Mucosa of stomach (tissue), 1 donor: ENCODE data around the gene DRC3.
"Not testable (repeated sequence)": the region's sequence is repeated elsewhere in the genome, so short reads cannot be mapped to it uniquely, and the experiment has no call there.

Experiments
- H3K27me3 ChIP-seq: one replicate; pipeline ENCODE4 v1.7.0; 2013; ENCODE audit warnings: mild to moderate bottlenecking, low read length; ENCODE audit not compliant: control insufficient read depth, insufficient read depth
- H3K36me3 ChIP-seq: one replicate; pipeline ENCODE4 v1.7.0; 2013; ENCODE audit warnings: low read length; ENCODE audit not compliant: control insufficient read depth, insufficient read depth
- H3K4me1 ChIP-seq: one replicate; pipeline ENCODE4 v1.7.0; 2013; ENCODE audit warnings: mild to moderate bottlenecking, low read length; ENCODE audit not compliant: control insufficient read depth, insufficient read depth
- H3K4me3 ChIP-seq: one replicate; pipeline ENCODE4 v1.7.0; 2013; ENCODE audit warnings: low read length
- H3K9ac ChIP-seq: one replicate; pipeline ENCODE4 v1.7.0; 2013; ENCODE audit warnings: mild to moderate bottlenecking, low read length, moderate library complexity
- H3K9me3 ChIP-seq: one replicate; pipeline ENCODE4 v1.7.0; 2013; ENCODE audit warnings: mild to moderate bottlenecking, low read length, moderate library complexity; ENCODE audit not compliant: control insufficient read depth
- donor health status: Pancreatic carcinoma.

DRC3 gene

DNA sequence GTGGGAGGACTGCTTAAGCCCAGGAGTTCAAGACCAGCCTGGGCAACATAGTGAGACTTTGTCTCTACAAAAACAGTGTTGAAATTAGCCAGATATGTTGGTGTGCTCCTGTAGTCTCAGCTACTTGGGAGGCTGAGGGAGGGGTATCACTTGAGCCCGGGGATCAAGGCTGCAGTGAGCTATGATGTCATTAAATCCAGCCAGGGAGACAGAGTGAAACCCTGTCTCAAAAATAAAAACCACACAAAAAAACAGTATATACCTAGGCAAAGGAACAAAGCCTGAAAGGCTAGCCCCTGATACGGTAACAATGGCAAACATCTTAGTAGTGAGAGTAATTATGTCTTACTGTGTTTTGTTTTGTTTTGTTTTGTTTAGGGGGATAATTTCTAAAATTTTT is 38.4 kb upstream of the DRC3 start:
- no peaks in the 10 kb centered on the region for H3K9me3 ChIP-seq
- H3K4me1 ChIP-seq, result peaks cover 24% of the 10 kb centered on the region
- H3K36me3 ChIP-seq, result no peaks in the 10 kb centered on the region

DNA sequence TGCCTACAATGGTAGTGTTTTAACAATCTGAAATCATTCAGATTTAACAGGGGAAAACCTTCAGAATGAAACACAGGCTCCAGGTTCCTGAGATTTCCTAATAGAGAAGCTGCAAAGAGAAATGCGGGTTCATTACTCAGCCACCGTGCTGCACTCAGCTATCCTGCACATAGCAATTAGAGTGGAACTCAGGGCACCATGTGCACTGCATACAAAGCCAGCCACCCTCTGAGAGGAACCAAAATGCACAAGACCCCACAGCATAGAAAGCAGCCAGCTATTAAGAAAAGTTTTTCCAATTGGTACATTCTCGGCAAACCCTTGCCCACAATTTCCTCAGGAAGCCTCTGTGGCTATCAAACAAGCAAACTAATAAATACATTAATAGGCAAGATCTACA is 37.9 kb upstream of the DRC3 start:
- H3K27me3 ChIP-seq, result no peaks in the 10 kb centered on the region
- H3K9me3 ChIP-seq, result no peaks in the 10 kb centered on the region
- H3K9ac ChIP-seq, result no peak overlapping the region
- peaks cover 30% of the 10 kb centered on the region for H3K4me1 ChIP-seq
- no peak overlapping the region for H3K4me3 ChIP-seq
- no peaks in the 10 kb centered on the region for H3K36me3 ChIP-seq

More for the DNA sequence above, 38.4 kb upstream of the DRC3 start:
- H3K4me3 ChIP-seq, result no peak overlapping the region
- H3K27me3 ChIP-seq, result no peaks in the 10 kb centered on the region
- H3K9ac ChIP-seq, result no peak overlapping the region

GRCh38 chr17:17935321-17936271 is 37.1 kb upstream of the DRC3 start:
- Histone ChIP-seq H3K9ac (no peak overlapping the region), H3K36me3 (no peaks in the 10 kb centered on the region), H3K4me3 (no peak overlapping the region), H3K4me1 (peaks cover 35% of the 10 kb centered on the region), H3K27me3 (no peaks in the 10 kb centered on the region), H3K9me3 (no peaks in the 10 kb centered on the region)

DNA sequence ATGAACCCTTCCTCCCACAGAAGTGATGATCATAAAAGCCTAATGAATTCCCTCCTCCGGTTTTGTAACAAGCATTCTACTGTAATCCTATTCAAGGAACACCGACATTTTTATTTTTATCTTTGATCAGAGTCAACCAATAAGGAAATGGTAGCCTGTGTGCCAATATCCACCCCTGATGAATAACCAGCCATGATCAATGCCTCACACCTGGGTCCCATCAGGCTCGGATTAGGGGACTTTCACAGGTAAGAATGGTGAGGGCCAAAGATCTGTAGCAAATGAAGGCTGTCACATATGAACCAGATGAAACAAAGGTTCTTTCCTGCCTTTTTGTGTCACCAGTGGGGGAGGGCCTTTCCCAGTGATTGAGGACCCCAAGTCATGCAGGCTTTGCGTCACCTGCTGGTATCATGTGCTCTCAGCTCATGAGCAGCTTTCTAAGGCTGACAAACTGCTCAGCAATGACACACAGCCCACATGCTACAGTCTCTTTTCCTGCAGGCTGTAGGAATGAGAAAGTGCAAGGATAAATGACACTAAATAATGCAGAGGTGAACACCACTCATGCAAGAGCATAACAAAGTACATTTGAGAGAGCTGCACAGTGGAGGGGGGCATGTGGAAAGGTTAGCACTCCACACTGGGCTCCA is 35.3 kb upstream of the DRC3 start:
- Histone ChIP-seq H3K9me3 (no peaks in the 10 kb centered on the region), H3K4me3 (no peak overlapping the region), H3K9ac (no peak overlapping the region), H3K4me1 (peaks cover 41% of the 10 kb centered on the region), H3K36me3 (no peaks in the 10 kb centered on the region), H3K27me3 (no peaks in the 10 kb centered on the region)

GRCh38 chr17:17937958-17938357 is 34.7 kb upstream of the DRC3 start:
- Histone ChIP-seq H3K9me3 (no peaks in the 10 kb centered on the region), H3K9ac (no peak overlapping the region), H3K4me1 (peaks cover 46% of the 10 kb centered on the region), H3K36me3 (no peaks in the 10 kb centered on the region), H3K27me3 (no peaks in the 10 kb centered on the region), H3K4me3 (no peak overlapping the region)

DNA sequence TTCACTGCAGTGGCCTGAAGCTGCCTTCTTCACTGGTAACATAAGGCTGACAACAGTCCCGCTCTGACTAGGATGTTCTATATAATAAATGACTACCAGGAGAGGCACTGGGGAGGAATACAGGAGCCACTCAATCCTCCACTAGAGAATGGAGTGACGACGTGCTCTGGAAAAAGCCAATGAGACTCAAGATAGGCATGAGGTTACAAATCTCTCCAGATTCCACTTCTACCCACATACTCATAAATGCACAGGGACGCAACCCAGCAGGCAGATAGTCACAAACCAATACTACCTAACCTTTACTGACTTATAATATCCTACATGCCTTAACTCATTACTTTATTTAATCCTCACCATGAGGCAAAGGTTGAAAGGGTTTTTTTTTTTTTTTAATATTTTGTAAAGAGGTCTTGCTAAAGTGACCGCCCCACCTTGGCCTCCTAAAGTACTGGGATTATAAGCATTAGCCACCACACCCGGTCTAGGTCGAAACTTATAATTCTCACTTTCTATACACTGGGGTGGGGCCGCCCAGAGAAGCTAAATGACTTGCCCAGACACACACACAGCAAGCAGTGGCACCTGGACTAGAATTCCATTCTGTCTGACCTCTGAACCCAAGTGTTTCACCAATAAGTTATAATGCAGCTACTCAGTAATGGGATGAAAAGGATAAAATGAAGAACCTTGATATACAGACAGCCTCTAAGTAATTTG is 34.1 kb upstream of the DRC3 start:
- no peak overlapping the region for H3K9ac ChIP-seq
- H3K36me3 ChIP-seq, result no peaks in the 10 kb centered on the region
- no peak overlapping the region for H3K4me3 ChIP-seq
- no peaks in the 10 kb centered on the region for H3K9me3 ChIP-seq
- H3K27me3 ChIP-seq, result no peaks in the 10 kb centered on the region
- H3K4me1 ChIP-seq, result peaks cover 52% of the 10 kb centered on the region

GRCh38 chr17:17939941-17940340 is 32.7 kb upstream of the DRC3 start:
- not testable (repeated sequence) for H3K9me3 ChIP-seq, H3K4me3 ChIP-seq, H3K27me3 ChIP-seq, H3K9ac ChIP-seq, H3K36me3 ChIP-seq
- H3K4me1 ChIP-seq, result peaks cover 60% of the 10 kb centered on the region

DNA sequence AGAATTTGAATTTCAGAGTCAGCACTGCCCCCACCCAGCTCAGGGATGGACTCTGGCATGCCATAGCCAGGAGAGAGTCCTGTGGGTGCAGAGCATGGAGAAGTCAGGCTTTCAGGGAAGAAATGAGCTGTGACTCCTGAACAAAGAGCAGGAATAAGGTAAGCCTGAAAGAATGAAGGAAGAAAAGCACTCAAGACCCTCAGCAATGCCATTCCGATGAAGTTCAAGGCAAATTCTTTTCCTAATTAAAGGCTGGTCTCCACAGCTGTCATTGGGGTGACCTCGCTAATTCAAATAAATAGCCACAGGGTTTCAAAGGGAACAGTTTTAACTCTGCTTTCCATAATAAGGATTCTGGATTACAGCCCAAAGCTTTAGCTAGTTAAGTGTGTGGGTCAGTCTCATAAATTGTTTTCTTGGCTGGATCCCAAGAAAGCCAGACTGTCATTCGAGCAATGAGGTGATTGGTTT is 32.2 kb upstream of the DRC3 start:
- Histone ChIP-seq H3K9me3 (no peaks in the 10 kb centered on the region), H3K9ac (no peak overlapping the region), H3K4me3 (no peak overlapping the region), H3K27me3 (no peaks in the 10 kb centered on the region), H3K36me3 (no peaks in the 10 kb centered on the region), H3K4me1 (peaks cover 60% of the 10 kb centered on the region)

DNA sequence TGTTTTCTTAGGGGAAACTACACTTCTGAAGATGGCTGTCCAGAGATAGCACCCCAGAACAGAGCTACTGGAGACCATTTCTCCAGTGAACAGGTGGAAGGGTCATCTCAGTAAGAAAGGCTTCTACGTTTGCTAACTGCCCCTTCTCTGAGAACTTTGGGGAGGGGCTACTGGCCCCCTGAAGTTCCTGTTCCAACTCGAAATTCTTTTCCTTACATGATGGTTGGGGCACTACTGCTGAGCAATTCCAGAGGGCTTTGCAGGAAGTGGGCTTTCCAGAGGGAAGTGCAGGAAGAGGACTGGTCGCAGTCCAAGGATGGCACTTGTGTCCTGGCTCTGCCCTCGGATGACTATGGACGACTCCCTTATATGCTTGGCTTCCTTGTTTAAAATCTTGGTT is 31.6 kb upstream of the DRC3 start:
- Histone ChIP-seq H3K27me3 (no peaks in the 10 kb centered on the region), H3K9ac (no peak overlapping the region), H3K36me3 (no peaks in the 10 kb centered on the region), H3K4me3 (no peak overlapping the region), H3K4me1 (peaks cover 60% of the 10 kb centered on the region), H3K9me3 (no peaks in the 10 kb centered on the region)

DNA sequence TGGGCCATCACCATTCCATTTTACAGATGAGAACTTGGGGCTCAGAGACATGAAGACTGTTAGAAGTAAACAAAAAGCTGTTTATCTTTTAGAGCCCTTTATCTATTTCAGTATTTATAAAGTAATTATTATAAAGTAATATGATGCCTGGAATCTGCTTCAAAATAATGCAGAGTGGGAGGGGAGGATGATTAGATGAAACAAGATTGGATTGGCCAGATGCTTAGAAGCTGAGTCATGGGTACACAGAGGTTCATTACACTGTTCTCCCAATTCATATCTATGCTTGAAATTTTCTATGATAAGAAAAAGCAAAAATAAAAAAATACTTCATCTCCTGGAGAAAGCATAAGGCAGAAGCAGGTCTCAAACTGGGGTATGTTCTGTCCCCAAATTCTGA is 29.8 kb upstream of the DRC3 start:
- Histone ChIP-seq H3K4me3 (no peak overlapping the region), H3K4me1 (peaks cover 64% of the 10 kb centered on the region), H3K9ac (no peak overlapping the region), H3K36me3 (no peaks in the 10 kb centered on the region), H3K9me3 (no peaks in the 10 kb centered on the region), H3K27me3 (no peaks in the 10 kb centered on the region)

DNA sequence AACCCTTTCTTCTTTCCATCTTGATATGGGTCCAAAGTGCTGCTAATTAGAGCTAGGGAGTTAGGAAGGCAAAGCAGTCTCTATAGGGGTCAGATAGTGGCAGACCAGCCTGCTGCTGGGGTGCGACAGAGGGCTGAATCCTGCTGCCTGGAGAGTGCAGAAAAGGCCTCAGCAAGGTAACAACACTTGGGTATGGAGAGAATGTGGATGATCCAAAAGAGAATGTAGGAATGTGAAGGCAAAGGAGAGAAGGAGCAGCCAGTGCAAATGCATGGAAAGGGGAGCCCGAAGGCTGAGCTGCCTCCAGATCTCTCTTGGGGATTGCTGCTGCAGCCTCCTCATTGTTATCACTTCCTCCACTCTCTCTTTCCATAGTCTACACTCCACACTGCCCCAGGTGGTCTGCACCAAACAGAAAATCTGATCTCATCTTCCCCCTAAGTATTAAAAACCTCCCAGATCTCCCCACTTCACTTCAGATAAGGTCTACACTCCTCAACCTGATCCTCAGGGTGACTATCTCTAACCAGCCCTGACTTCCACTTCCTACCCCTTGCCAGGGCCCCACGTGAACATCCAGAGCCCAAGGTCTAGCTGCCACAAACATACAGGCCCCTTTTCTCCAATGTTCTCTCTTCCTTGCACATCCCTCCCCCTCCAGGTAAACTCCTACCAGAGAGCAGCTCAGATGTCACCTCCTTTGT is 29.2 kb upstream of the DRC3 start:
- H3K4me3 ChIP-seq, result no peak overlapping the region
- H3K27me3 ChIP-seq, result no peaks in the 10 kb centered on the region
- peaks cover 62% of the 10 kb centered on the region for H3K4me1 ChIP-seq
- H3K36me3 ChIP-seq, result no peaks in the 10 kb centered on the region
- no peaks in the 10 kb centered on the region for H3K9me3 ChIP-seq
- no peak overlapping the region for H3K9ac ChIP-seq
